ACC112 (cell line): ENCODE results near the gene IGFBP5.

Source experiments
- H2AFZ ChIP-seq: fragments of 200-600 bp; sonication (generic); one replicate; pipeline ENCODE4 v1.6.0; 2017; ENCODE audit warnings: antibody characterized with exemption, low read length; ENCODE audit not compliant: unreplicated experiment
- H3K27ac ChIP-seq: fragments of 200-600 bp; sonication (generic); 2 replicates; pipeline ENCODE4 v1.5.1; 2014; ENCODE audit warnings: low read depth, mild to moderate bottlenecking, antibody characterized with exemption, low read length, moderate library complexity
- H3K27me3 ChIP-seq: fragments of 200-600 bp; sonication (generic); 2 replicates; pipeline ENCODE4 v1.6.1; 2014; ENCODE audit warnings: mild to moderate bottlenecking, antibody characterized with exemption, low read length, moderate library complexity, mixed read lengths; ENCODE audit not compliant: insufficient read depth
- H3K36me3 ChIP-seq: fragments of 200-600 bp; sonication (generic); 2 replicates; pipeline ENCODE4 v1.6.1; 2016; ENCODE audit warnings: mild to moderate bottlenecking, antibody characterized with exemption, low read length, moderate library complexity, mixed read lengths; ENCODE audit not compliant: insufficient read depth
- H3K4me1 ChIP-seq: fragments of 200-600 bp; sonication (generic); one replicate; pipeline ENCODE4 v1.6.1; 2016; ENCODE audit warnings: low read length, mixed read lengths; ENCODE audit not compliant: insufficient read depth, unreplicated experiment, control insufficient read depth
- H3K4me3 ChIP-seq: fragments of 200-600 bp; sonication (generic); 2 replicates; pipeline ENCODE4 v1.5.1; 2014; ENCODE audit warnings: mild to moderate bottlenecking, low read depth, low read length
- H3K79me2 ChIP-seq: fragments of 200-600 bp; sonication (generic); one replicate; pipeline ENCODE4 v1.6.0; 2016; ENCODE audit warnings: low read length; ENCODE audit not compliant: control insufficient read depth, unreplicated experiment, insufficient read depth

Gene IGFBP5

GRCh38 chr2:216657086-216657855 is 38.1 kb downstream of the IGFBP5 start:
- H3K79me2 ChIP-seq: no peaks in the 10 kb centered on the region
- no peak overlapping the region for H2AFZ ChIP-seq

DNA sequence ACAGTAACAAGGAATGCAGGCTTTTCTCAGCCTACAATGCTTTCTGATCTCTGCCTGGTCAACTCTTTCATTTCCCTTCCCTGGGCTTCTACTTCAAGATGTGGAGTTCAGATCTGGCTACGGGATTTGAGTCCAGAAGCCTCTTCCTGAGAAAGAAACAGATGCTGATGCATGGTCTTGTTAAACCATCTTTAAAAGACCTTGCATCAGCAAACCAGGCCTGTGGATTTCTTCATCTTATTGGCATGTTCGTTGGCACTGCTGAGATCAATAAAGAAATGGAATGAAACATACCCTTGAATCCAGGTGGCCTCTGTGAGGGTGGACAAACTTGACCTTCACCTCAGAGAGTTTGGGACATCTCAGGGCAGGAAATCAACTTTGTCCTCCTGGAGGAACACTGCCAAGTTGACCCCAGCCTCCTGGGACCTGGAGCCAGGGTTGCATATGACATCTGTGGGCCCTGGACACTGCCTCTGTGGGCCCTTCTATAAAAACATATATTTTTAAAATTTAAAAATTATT is 40.8 kb downstream of the IGFBP5 start:
- H2AFZ ChIP-seq: no peak overlapping the region
- peaks cover 2% of the 10 kb centered on the region for H3K79me2 ChIP-seq
- peaks cover 29% of the 10 kb centered on the region for H3K4me1 ChIP-seq
- 0 out of 2 replicates have a peak overlapping the region, but pooled peaks have one; percentile 10 for H3K27ac ChIP-seq
- H3K4me3 ChIP-seq: no peak overlapping the region
- H3K36me3 ChIP-seq: no peaks in the 10 kb centered on the region
- no peaks in the 10 kb centered on the region for H3K27me3 ChIP-seq

More at GRCh38 chr2:216657086-216657855, 38.1 kb downstream of the IGFBP5 start:
- H3K36me3 ChIP-seq: no peaks in the 10 kb centered on the region
- H3K4me1 ChIP-seq: peaks cover 17% of the 10 kb centered on the region
- H3K4me3 ChIP-seq: no peak overlapping the region
- H3K27me3 ChIP-seq: no peaks in the 10 kb centered on the region
- H3K27ac ChIP-seq: no peak overlapping the region

GRCh38 chr2:216653931-216654365 is 41.4 kb downstream of the IGFBP5 start:
- Histone ChIP-seq H3K4me1 (peaks cover 34% of the 10 kb centered on the region), H3K36me3 (no peaks in the 10 kb centered on the region), H3K4me3 (no peak overlapping the region), H3K79me2 (peaks cover 2% of the 10 kb centered on the region), H3K27ac (no peak overlapping the region), H2AFZ (no peak overlapping the region), H3K27me3 (no peaks in the 10 kb centered on the region)

- Histone ChIP-seq H3K4me3 (no peak overlapping the region), H2AFZ (no peak overlapping the region), H3K4me1 (peaks cover 37% of the 10 kb centered on the region), H3K36me3 (no peaks in the 10 kb centered on the region), H3K27me3 (no peaks in the 10 kb centered on the region), H3K27ac (peak overlapping the region; percentile 28; the same call in 1 of the 2 replicates), H3K79me2 (peaks cover 2% of the 10 kb centered on the region)
Measured at GRCh38 chr2:216653093-216653799, 42.1 kb downstream of the IGFBP5 start.

GRCh38 chr2:216652566-216652965 is 42.8 kb downstream of the IGFBP5 start:
- Histone ChIP-seq H3K4me3 (no peak overlapping the region), H3K27ac (no peak overlapping the region), H2AFZ (no peak overlapping the region), H3K27me3 (no peaks in the 10 kb centered on the region), H3K79me2 (peaks cover 2% of the 10 kb centered on the region), H3K36me3 (no peaks in the 10 kb centered on the region), H3K4me1 (peaks cover 44% of the 10 kb centered on the region)

DNA sequence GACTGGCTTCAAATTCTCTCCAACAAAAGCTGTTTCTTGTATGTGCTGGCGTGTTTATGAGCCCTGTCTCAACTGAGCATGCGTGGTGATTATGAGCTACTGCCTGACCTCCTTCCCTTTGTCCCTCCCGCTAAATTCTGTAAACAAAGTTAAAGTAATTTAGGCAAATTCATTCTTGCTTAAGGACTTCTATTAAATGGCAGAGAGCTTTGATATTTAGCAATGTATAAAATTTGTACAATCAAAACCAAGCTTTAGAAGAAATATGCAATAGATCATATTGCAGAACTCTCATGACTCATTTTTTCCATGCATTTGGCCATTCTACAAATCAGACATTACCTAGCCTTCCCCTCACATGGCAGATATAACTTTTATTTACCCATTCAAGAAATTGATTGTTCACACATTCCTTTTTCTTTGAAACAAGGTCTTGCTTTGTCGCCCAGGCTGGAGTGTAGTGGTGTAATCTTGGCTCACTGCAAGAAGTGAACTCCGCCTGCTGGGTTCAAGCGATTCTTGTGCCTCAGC is 43.9 kb downstream of the IGFBP5 start:
- H3K79me2 ChIP-seq: peaks cover 2% of the 10 kb centered on the region
- no peak overlapping the region for H3K4me3 ChIP-seq
- peak overlapping the region; percentile 63 for H3K27ac ChIP-seq
- peaks cover 49% of the 10 kb centered on the region for H3K4me1 ChIP-seq
- no peaks in the 10 kb centered on the region for H3K27me3 ChIP-seq
- H3K36me3 ChIP-seq: no peaks in the 10 kb centered on the region
- H2AFZ ChIP-seq: no peak overlapping the region

- peaks cover 49% of the 10 kb centered on the region for H3K4me1 ChIP-seq
- peak overlapping the region; percentile 63 for H3K27ac ChIP-seq
- no peak overlapping the region for H2AFZ ChIP-seq
- H3K4me3 ChIP-seq: no peak overlapping the region
- peaks cover 2% of the 10 kb centered on the region for H3K79me2 ChIP-seq
- no peaks in the 10 kb centered on the region for H3K36me3 ChIP-seq
- H3K27me3 ChIP-seq: no peaks in the 10 kb centered on the region
Measured at GRCh38 chr2:216650626-216651257, 44.6 kb downstream of the IGFBP5 start.

- H3K27ac ChIP-seq: no peak overlapping the region
- H3K27me3 ChIP-seq: no peaks in the 10 kb centered on the region
- H2AFZ ChIP-seq: no peak overlapping the region
- peaks cover 54% of the 10 kb centered on the region for H3K4me1 ChIP-seq
- H3K4me3 ChIP-seq: no peak overlapping the region
- 0 out of 2 replicates have a peak, but pooled peaks cover 3% of the 10 kb centered on the region for H3K36me3 ChIP-seq
- peaks cover 2% of the 10 kb centered on the region for H3K79me2 ChIP-seq
Measured at GRCh38 chr2:216649574-216649973, 45.8 kb downstream of the IGFBP5 start.

DNA sequence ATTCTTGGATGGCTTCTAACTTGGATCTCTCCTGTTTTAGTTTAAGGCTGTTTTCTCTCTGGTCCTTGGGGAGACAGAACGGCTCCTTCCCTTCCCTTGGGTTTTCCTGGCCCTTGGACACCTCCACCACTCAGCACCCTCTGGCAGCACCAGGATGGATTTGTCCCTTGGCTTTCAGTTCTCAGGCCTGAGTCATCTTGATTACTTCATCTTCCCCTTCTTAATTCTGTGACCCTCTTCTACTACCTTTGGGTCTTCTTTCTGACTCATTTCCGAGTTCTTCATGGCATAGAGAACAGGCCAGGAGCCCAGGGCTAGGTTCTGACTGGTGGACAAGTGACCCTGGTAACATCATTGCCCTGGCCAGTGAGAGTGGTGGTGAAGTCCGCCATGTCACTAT is 47.2 kb downstream of the IGFBP5 start:
- Histone ChIP-seq H3K27ac (peak overlapping the region; percentile 30), H3K36me3 (0 out of 2 replicates have a peak, but pooled peaks cover 3% of the 10 kb centered on the region), H3K79me2 (peaks cover 2% of the 10 kb centered on the region), H2AFZ (no peak overlapping the region), H3K27me3 (no peaks in the 10 kb centered on the region), H3K4me1 (peaks cover 55% of the 10 kb centered on the region), H3K4me3 (no peak overlapping the region)

DNA sequence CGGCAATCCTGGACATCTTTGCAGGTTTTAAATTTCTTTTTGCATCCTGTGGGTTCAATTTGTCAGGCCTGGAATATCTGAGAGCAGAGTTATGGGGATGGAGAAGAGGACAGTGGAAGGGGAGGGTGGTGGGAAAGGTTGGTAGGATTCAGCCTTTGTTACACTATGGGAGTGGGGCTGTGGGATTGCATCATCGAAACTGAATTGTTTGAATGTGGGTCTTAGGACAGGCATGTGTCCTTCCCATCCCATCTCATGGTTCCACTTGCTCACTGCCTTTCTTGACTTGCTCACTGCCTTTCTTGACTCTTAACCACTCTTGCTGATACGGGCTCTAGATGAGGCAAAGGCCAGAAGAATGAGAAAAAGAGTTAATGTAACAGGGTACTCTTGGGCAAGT is 49.2 kb downstream of the IGFBP5 start:
- Histone ChIP-seq H3K27me3 (no peaks in the 10 kb centered on the region), H2AFZ (no peak overlapping the region), H3K79me2 (peaks cover 2% of the 10 kb centered on the region), H3K36me3 (0 out of 2 replicates have a peak, but pooled peaks cover 3% of the 10 kb centered on the region), H3K27ac (no peak overlapping the region), H3K4me3 (no peak overlapping the region), H3K4me1 (peaks cover 45% of the 10 kb centered on the region)
